ENCODE measurements around the gene GREB1. TPM values are rescaled to one million over a fixed set of nuclear protein-coding genes. Genes with fewer than 3 reads are reported as not detected.

Gene GREB1
- total and polyA plus RNA-seq, 2 of the 4 experiments (the other 2 are of a cell fraction), result 0.05 TPM; not detected in 1

DNA sequence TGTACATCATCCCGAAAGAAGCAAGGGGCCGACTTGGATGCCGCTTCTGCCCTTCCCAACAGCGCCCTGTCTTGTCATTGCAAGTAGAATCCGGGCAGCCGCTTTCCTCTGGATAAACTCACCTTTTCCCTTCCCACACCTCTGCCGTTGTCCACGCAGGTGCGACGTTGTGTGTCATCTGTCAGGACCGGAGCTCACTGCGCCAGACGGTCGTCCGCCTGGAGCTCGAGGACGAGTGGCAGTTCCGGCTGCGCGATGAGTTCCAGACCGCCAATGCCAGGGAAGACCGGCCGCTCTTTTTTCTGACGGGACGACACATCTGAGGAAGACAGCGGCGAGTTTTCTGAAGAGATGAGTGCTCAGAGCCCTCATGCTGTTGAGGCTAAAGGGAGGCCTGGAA, 106.3 kb downstream of the GREB1 start:
- Histone ChIP-seq H3K9ac (ENCODE audit: low read depth, low read length) (no peak overlapping the region), H2AFZ (replicated peaks; ENCODE audit: low read length, poor library complexity) (no peak overlapping the region), H4K8ac (ENCODE audit: low read depth in 2 of 2, low read length in 2 of 2) (no peak overlapping the region), H3K4ac (ENCODE audit: low read depth, low read length) (no peak overlapping the region), H2BK20ac (ENCODE audit: low read depth, low read length) (no peak overlapping the region), H4K91ac (ENCODE audit: insufficient read depth, low read depth, low read length) (no peak overlapping the region), H3K14ac (replicated peaks; ENCODE audit: low read depth, low read length) (no peak overlapping the region), H3K36me3 (ENCODE audit: control insufficient read depth, insufficient read depth, low read length) (no peaks in the 10 kb centered on the region), H3K4me1 (ENCODE audit: control insufficient read depth, insufficient read depth, low read length) (no peaks in the 10 kb centered on the region), H3K9me1 (ENCODE audit: insufficient read depth, low read length) (no peaks in the 10 kb centered on the region), H3K56ac (ENCODE audit: extremely low read depth, insufficient read depth, low read length) (no peak overlapping the region), H4K20me1 (ENCODE audit: insufficient read depth, low read length) (no peaks in the 10 kb centered on the region), H3K4me2 (ENCODE audit: low read depth, low read length) (no peak overlapping the region), H3K18ac (ENCODE audit: low read depth, low read length) (no peak overlapping the region), H3K9me3 (ENCODE audit: control insufficient read depth, insufficient read depth, low read length) (no peaks in the 10 kb centered on the region), H2BK5ac (ENCODE audit: low read depth, low read length, poor library complexity, severe bottlenecking) (no peak overlapping the region), H2BK120ac (ENCODE audit: low read depth, low read length) (no peak overlapping the region), H2BK15ac (ENCODE audit: low read depth, low read length) (no peak overlapping the region), H2AK9ac (replicated peaks; ENCODE audit: low read depth, low read length, poor library complexity) (peak overlapping the region; percentile 55), H2AK5ac (ENCODE audit: low read depth, low read length) (no peak overlapping the region), H3K79me1 (ENCODE audit: low read depth in 1 of 2, low read length in 2 of 2) (no peaks in the 10 kb centered on the region), H4K5ac (ENCODE audit: low read depth, low read length) (no peak overlapping the region), H3K23ac (ENCODE audit: low read depth, low read length) (no peak overlapping the region), H3K4me3 (ENCODE audit: insufficient read depth, low read depth, low read length) (no peak overlapping the region), H3K27me3 (ENCODE audit: control insufficient read depth, insufficient read depth, low read length) (peaks cover 41% of the 10 kb centered on the region), H3K27ac (ENCODE audit: insufficient read depth, low read length) (no peak overlapping the region)
- dilution Hi-C loops (cut with HindIII; ENCODE audit: low sequenced_read_pairs, unreplicated experiment) (no loop called here), in situ Hi-C loops (cut with MboI; ENCODE audit: low sequenced_read_pairs) (no loop called here), intact Hi-C loops (cut with micrococcal nuclease) (no loop called here)
- ATAC-seq (ENCODE audit: low read depth), result no peak
- 83% methylated on average over 27 of the region's 27 CpGs; no CpG with 5 or more reads in 1 of the 2 experiments for WGBS, 2 experiments (ENCODE audit: extremely low coverage in 2 of 2, insufficient read length in 1 of 2)
- TF ChIP-seq MAFK (IDR thresholded peaks at IDR 0.05; ENCODE audit: low read depth, low read length) (no peak), NFE2L2 (IDR thresholded peaks at IDR 0.05; ENCODE audit: low read depth, low read length) (no peak), SMC3 (IDR thresholded peaks at IDR 0.05; ENCODE audit: low read depth, low read length) (no peak), RCOR1 (IDR thresholded peaks at IDR 0.05; ENCODE audit: insufficient replicate concordance, low read length) (no peak), BHLHE40 (IDR thresholded peaks at IDR 0.05; ENCODE audit: low read depth, low read length) (no peak), CHD1 (IDR thresholded peaks at IDR 0.05; ENCODE audit: low read depth, low read length) (no peak), POLR2A (IDR thresholded peaks at IDR 0.05; ENCODE audit: low read depth, low read length) (no peak), MXI1 (IDR thresholded peaks at IDR 0.05; ENCODE audit: borderline replicate concordance, low read depth, low read length) (no peak), RAD21 (IDR thresholded peaks at IDR 0.05; ENCODE audit: low read length) (no peak), FOS (IDR thresholded peaks at IDR 0.05; ENCODE audit: low read depth, low read length) (no peak), MAZ (IDR thresholded peaks at IDR 0.05; ENCODE audit: borderline replicate concordance, low read depth, low read length) (no peak)
- TF ChIP-seq, protein P1, sequence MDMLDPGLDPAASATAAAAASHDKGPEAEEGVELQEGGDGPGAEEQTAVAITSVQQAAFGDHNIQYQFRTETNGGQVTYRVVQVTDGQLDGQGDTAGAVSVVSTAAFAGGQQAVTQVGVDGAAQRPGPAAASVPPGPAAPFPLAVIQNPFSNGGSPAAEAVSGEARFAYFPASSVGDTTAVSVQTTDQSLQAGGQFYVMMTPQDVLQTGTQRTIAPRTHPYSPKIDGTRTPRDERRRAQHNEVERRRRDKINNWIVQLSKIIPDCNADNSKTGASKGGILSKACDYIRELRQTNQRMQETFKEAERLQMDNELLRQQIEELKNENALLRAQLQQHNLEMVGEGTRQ (IDR thresholded peaks at IDR 0.05; ENCODE audit: low read depth, low read length), result no peak
- TF ChIP-seq, protein P2, sequence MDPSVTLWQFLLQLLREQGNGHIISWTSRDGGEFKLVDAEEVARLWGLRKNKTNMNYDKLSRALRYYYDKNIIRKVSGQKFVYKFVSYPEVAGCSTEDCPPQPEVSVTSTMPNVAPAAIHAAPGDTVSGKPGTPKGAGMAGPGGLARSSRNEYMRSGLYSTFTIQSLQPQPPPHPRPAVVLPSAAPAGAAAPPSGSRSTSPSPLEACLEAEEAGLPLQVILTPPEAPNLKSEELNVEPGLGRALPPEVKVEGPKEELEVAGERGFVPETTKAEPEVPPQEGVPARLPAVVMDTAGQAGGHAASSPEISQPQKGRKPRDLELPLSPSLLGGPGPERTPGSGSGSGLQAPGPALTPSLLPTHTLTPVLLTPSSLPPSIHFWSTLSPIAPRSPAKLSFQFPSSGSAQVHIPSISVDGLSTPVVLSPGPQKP (IDR thresholded peaks at IDR 0.05; ENCODE audit: borderline replicate concordance, low read depth, low read length), result no peak
- TF ChIP-seq, protein P3, sequence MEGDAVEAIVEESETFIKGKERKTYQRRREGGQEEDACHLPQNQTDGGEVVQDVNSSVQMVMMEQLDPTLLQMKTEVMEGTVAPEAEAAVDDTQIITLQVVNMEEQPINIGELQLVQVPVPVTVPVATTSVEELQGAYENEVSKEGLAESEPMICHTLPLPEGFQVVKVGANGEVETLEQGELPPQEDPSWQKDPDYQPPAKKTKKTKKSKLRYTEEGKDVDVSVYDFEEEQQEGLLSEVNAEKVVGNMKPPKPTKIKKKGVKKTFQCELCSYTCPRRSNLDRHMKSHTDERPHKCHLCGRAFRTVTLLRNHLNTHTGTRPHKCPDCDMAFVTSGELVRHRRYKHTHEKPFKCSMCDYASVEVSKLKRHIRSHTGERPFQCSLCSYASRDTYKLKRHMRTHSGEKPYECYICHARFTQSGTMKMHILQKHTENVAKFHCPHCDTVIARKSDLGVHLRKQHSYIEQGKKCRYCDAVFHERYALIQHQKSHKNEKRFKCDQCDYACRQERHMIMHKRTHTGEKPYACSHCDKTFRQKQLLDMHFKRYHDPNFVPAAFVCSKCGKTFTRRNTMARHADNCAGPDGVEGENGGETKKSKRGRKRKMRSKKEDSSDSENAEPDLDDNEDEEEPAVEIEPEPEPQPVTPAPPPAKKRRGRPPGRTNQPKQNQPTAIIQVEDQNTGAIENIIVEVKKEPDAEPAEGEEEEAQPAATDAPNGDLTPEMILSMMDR (conservative IDR thresholded peaks at IDR 0.05; ENCODE audit: low read depth, low read length), result no peak
- DNase-seq, result no peak
- no TSS peak for BruUV-seq (replicated peaks)
- ChIA-PET POLR2A (ENCODE audit: unreplicated experiment) (no interaction called here), CTCF (no interaction called here)

Measured in IMR-90 (cell line).